SK-N-SH (cell line): ENCODE measurements around the gene HS1BP3.

Experiments used
- ELF1 ChIP-seq: IDR thresholded peaks from 2 replicates; pipeline ENCODE4 v1.4.0; 2012
- GABPA ChIP-seq: IDR thresholded peaks from 2 replicates; pipeline ENCODE4 v1.4.0; 2012; ENCODE audit warnings: low read depth, mild to moderate bottlenecking
- NFIC ChIP-seq: IDR thresholded peaks from 2 replicates; pipeline ENCODE4 v1.4.0; 2012; ENCODE audit warnings: borderline replicate concordance
- RAD21 ChIP-seq: IDR thresholded peaks from 2 replicates; pipeline ENCODE4 v1.6.1; 2012; ENCODE audit warnings: mild to moderate bottlenecking, low read length
- SIN3A ChIP-seq: IDR thresholded peaks from 2 replicates; pipeline ENCODE4 v1.6.1; 2012; ENCODE audit warnings: low read depth, mild to moderate bottlenecking, low read length, moderate library complexity, borderline replicate concordance
- SMC3 ChIP-seq: IDR thresholded peaks from 2 replicates; pipeline ENCODE4 v1.6.1; 2012; ENCODE audit warnings: low read depth, low read length, improper control_type of control experiment
- TF ChIP-seq, protein P1 (sequence below): fragments of 200-600 bp; sonication (generic); IDR thresholded peaks from 2 replicates; pipeline ENCODE4 v1.6.1; 2017; ENCODE audit warnings: antibody characterized with exemption, mild to moderate bottlenecking, moderate library complexity
- TF ChIP-seq, protein P2 (sequence below): fragments of 150-350 bp; IDR thresholded peaks from 2 replicates; pipeline ENCODE4 v1.6.1; 2017; ENCODE audit warnings: antibody characterized with exemption, low read length, low read depth, borderline replicate concordance

GRCh38 chr2:20661421-20662307 lies 10.8 kb upstream of the HS1BP3 start:
- TF ChIP-seq, protein P1, sequence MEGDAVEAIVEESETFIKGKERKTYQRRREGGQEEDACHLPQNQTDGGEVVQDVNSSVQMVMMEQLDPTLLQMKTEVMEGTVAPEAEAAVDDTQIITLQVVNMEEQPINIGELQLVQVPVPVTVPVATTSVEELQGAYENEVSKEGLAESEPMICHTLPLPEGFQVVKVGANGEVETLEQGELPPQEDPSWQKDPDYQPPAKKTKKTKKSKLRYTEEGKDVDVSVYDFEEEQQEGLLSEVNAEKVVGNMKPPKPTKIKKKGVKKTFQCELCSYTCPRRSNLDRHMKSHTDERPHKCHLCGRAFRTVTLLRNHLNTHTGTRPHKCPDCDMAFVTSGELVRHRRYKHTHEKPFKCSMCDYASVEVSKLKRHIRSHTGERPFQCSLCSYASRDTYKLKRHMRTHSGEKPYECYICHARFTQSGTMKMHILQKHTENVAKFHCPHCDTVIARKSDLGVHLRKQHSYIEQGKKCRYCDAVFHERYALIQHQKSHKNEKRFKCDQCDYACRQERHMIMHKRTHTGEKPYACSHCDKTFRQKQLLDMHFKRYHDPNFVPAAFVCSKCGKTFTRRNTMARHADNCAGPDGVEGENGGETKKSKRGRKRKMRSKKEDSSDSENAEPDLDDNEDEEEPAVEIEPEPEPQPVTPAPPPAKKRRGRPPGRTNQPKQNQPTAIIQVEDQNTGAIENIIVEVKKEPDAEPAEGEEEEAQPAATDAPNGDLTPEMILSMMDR = peak; percentile 99
- TF ChIP-seq ELF1 = no peak
- TF ChIP-seq, protein P2, sequence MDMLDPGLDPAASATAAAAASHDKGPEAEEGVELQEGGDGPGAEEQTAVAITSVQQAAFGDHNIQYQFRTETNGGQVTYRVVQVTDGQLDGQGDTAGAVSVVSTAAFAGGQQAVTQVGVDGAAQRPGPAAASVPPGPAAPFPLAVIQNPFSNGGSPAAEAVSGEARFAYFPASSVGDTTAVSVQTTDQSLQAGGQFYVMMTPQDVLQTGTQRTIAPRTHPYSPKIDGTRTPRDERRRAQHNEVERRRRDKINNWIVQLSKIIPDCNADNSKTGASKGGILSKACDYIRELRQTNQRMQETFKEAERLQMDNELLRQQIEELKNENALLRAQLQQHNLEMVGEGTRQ = no peak
- TF ChIP-seq GABPA = no peak
- no peak for TF ChIP-seq SIN3A
- TF ChIP-seq SMC3 = peak; percentile 97
- peak; percentile 99 for TF ChIP-seq RAD21
- TF ChIP-seq NFIC = no peak
